ENCODE results near the gene BCLAF3.

DNA sequence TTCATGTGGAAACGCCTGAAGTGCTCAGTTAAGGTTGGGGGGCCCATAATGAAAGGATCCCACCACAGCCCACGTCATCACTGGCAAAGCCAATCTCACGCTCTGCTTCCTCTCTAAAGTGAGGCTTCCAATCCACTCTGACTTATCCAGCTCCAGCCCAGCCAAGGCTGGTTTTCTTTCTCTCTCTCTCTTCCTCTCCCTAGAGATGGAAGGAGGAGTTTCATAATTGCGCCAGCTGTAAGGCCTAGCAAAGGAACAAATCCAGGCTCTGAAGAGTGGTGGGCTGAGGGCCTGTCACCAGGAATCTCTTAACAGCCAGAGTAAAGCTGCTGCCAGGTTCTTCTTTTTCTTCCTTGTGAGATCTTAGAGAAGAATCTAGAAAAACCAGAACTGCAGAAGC lies 20.7 kb upstream of the BCLAF3 start:
- no peak for TF ChIP-seq POLR2A (IDR thresholded peaks at IDR 0.05)
- TF ChIP-seq, protein P1, sequence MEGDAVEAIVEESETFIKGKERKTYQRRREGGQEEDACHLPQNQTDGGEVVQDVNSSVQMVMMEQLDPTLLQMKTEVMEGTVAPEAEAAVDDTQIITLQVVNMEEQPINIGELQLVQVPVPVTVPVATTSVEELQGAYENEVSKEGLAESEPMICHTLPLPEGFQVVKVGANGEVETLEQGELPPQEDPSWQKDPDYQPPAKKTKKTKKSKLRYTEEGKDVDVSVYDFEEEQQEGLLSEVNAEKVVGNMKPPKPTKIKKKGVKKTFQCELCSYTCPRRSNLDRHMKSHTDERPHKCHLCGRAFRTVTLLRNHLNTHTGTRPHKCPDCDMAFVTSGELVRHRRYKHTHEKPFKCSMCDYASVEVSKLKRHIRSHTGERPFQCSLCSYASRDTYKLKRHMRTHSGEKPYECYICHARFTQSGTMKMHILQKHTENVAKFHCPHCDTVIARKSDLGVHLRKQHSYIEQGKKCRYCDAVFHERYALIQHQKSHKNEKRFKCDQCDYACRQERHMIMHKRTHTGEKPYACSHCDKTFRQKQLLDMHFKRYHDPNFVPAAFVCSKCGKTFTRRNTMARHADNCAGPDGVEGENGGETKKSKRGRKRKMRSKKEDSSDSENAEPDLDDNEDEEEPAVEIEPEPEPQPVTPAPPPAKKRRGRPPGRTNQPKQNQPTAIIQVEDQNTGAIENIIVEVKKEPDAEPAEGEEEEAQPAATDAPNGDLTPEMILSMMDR (IDR thresholded peaks at IDR 0.05), result no peak
